Posterior vena cava (tissue), 2 donors: ENCODE results near the gene DYNLT1. TPM values are rescaled to one million over a fixed set of nuclear protein-coding genes. Genes with fewer than 3 reads are reported as not detected.
"Not testable (repeated sequence)": the region's sequence is repeated elsewhere in the genome, so short reads cannot be mapped to it uniquely, and the experiment has no call there.

Experiments
- DNase-seq: peaks from one replicate; pipeline ENCODE4 v3.0.0-alpha.2; 2020; ENCODE audit warnings: low spot score
- intact Hi-C, 2 donors: fragments of 100-400 bp; cut with DNase I; formaldehyde crosslinking; loops; one replicate each; pipeline versions ENCODE4 v1.14.1 to v1.14.2; 2022 to 2023
- total RNA-seq, 2 donors: library from RNA; stranded (reverse); fragmentation: NEBNext Ultra II Directional; extraction: Animal tissue kit (Norgen Biotek cat#: 25700); gene quantifications; one replicate each; pipeline ENCODE4 v1.2.1, GENCODE V29; 2021
- donor health status: DM: yes; HTN: yes; CAD: no.
- donor health status: DM: yes; HTN: yes; CAD: no.

DYNLT1 gene
- total RNA-seq, 2 donors from 2014 or later = 91.3 to 91.4 TPM

DNA sequence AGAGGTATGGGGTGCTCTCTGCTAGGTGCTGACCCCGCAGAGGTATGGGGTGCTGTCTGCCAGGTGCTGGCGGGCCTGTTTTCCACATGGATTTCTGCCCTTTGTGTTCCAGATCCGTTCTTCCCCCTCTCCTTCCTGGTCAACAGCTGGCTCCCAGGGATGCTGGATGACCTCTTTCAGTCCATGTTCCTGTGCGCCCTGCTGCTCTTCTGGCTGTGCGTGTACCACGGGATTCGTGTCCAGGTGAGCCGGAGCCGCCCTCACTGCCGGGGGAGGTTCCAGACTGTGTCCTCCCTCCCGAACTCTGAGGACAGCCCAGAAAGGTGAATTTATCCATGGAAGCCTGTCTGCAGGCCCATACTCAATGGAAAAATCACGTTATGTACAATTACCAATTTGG lies 36.3 kb downstream of the DYNLT1 start:
- no peak for DNase-seq
- intact Hi-C loops = loop anchor here in 1 of 2 donors (10.0 kb wide), 1 partner anchor 383 kb away; no protein-coding TSS in a partner anchor

DNA sequence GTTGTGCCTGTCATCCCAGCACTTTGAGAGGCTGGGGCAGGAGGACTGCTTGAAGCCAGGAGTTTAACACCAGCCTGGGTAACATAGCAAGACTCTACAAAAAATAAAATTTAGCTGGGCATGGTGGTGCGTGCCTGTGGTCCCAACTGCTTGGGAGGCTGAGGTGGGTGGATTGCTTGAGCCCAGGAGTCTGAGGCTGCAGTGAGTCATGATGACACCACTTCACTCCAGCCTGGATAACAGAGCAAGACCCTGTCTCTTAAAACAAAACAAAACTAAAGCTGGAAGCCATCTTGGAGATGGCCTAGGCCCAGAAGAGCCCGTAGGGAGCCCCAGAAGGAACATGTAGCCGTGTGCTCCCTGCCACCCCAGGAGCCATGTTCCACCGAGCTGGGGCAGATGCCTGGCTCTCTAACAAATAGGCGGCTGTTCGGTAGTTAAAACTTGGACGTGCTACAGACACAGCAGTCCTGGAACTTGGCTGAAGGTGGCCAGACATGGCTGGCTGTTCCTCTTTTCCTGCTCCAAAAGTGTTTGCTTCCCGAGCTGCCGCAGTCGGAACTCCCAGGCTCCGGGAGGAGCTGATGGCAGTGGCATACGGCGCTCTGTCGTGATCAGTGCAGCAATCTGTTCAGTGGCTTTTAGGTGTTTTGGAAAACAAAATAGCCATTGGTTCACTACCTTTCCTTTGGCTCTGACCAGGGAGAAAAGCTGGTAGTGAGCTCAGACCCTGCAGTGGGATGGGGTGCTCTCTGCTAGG lies 37.0 kb downstream of the DYNLT1 start:
- intact Hi-C loops = loop anchor here in 1 of 2 donors (10.0 kb wide), 1 partner anchor 383 kb away; no protein-coding TSS in a partner anchor

DNA sequence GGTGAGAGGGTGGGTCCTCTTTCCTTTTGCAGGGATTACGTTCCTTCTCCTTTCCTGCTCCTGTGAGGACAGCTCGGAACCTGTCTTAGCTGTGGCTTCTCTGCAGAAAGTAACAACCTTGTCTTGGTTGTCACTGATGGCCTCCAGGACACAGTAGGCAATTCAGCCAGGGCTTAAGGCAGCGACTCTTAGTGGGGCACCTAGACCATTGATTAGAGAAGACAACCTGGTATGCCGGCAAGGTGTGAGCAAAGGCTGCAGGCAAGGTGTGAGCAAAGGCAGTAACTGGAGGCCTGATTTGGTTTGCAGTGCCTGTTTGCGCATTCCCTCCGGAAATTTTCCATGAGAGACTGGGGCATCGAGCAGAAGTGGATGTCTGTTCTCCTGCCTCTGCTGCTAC lies 37.6 kb downstream of the DYNLT1 start:
- no peak for DNase-seq
- intact Hi-C loops = loop anchor here in 1 of 2 donors (10.0 kb wide), 1 partner anchor 382 kb away; no protein-coding TSS in a partner anchor

More for the DNA sequence above, 37.0 kb downstream of the DYNLT1 start:
- DNase-seq = no peak

DNA sequence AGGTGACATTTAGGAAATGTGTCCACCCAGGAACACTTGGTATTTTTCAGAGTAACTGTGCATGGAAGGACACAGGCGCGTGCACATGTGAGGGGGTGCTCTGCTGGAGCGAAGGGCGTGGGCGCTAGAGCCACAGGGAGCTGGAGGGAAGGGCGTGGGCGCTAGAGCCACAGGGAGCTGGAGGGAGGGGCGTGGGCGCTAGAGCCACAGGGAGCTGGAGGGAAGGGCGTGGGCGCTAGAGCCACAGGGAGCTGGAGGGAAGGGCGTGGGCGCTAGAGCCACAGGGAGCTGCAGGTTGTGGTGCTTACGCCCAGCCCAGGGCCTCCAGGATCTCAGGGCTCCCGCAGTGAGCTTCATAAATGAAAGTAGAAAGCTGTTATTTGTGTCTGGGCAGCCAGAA lies 38.5 kb downstream of the DYNLT1 start:
- intact Hi-C loops = loop anchor here in 1 of 2 donors (10.0 kb wide), 1 partner anchor 381 kb away; no protein-coding TSS in a partner anchor

DNA sequence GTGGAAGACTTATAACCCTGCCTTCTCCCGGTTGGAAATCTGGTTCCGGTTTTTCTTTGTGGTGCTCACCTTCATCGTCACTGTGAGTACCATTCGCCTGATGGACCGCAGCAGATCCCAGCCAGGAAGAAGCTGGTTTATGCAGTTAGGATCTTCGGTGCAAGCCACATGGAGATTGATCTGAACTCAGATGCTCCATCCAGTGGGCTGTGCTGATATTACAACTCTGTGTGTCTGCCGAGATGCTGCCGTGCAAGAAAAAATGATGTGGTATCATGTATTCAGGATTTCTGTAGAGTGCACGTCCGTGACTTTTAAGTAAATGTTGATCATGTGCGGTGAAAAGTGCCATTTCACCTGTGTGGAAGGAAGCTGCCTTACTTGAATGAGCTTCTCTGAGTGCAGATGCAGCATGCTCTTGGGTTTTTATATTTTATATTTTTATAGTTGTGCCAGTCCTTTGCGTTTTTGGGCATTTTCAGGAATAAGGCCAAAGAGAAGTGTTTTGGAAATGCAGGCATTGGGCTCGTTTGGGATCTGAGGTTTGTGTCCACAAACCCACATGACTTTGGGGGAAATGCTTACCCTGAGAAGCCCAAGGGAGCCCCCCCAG lies 39.2 kb downstream of the DYNLT1 start:
- intact Hi-C loops = loop anchor here in 1 of 2 donors (10.0 kb wide), 1 partner anchor 381 kb away; no protein-coding TSS in a partner anchor
- DNase-seq = no peak

More for the DNA sequence above, 38.5 kb downstream of the DYNLT1 start:
- not testable (repeated sequence) for DNase-seq

DNA sequence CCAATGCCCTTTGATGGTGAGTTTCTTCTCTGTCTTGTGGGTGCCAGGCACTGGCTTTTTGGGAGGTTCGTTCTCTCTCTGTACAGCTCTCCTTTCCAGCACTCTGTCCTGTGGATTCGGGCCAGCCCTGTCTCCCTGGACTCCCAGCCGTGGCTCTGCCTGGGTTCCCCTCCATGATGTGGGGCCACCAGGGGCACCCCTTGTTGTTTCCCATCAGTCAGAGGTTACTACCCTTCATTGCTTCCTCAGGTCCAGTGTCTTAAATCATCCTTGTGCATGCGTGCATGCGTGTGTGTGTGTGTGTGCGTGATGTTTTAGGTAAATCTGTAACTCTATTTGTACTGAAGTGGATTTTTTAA lies 40.5 kb downstream of the DYNLT1 start:
- intact Hi-C loops = loop anchor here in 1 of 2 donors (10.0 kb wide), 1 partner anchor 379 kb away; no protein-coding TSS in a partner anchor
- no peak for DNase-seq

DNA sequence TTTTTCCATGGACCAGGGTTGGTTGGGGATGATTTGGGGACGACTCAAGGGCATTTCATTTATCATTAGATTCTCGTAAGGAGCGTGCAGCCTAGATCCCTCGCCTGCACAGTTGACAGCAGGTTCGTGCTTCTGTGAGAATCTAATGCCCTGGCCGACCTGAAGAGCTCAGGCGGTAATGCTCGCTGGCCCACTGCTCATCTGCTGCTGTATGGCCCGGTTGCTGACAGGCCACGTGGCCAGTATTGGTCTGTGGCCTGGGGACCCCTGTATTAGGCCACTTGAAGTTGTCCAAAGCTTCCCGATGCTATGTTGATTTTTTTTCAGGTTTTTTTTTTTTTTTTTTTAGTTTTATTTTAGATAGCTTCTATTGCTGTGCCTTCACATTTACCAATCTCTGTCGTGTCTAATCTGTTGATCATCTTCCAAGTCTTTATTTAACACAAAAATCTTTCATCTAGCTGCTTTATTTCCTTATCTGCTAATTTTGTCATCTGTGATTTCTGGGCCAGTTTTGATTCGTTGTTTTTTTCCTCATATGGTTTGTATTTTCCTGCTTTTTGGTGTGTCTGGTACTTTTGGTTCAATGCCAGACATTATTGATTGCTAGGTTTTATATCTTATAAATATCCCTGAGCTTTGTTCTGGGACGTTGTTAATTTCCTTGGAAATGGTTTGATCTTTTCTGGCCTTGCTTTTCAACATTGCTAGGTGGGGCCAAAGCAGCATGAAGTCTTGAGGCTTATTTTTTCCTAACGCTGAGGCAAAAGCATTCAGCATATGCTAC lies 41.1 kb downstream of the DYNLT1 start:
- intact Hi-C loops = loop anchor here in 1 of 2 donors (10.0 kb wide), 1 partner anchor 379 kb away; no protein-coding TSS in a partner anchor
- no peak for DNase-seq

DNA sequence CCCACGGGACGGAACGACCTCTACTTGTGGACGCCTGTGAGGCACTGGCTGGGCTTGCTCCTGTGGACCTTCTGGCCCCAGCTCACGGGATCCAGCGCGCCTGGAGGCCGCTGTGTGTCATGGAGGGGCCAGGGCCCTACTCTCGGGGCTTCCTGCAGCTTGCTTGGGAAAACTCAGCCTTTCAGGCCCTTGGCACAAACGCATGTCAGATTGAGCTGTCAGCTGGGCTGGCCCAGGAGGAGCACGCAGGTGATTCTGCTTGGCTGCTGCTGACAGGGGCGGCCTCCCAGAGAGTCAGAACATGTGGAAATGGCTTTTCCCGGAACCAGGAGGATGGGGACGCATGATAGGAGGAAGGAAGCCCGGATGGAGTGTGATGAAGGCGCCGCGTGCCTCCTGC lies 44.9 kb downstream of the DYNLT1 start:
- intact Hi-C loops = loop anchor here in 1 of 2 donors (10.0 kb wide), 1 partner anchor 375 kb away; no protein-coding TSS in a partner anchor
- no peak for DNase-seq

DNA sequence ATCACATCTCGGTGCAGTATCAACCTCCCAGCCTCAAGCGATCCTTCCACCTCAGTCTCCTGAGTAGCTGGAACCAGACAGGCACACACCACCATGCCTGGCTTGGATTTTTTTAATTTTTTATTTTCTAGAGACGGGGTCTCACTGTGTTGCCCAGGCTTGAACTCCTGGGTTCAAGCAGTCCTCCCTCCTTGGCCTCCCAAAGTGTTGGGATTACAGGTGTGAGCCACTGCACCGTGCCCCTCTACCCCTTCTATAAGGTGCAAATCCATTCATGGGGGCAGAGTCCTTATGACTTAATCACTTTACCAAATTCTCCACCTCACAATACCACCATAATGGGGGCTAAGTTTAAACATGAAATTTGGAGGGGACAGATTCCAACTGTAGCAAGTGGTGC lies 47.0 kb downstream of the DYNLT1 start:
- no peak for DNase-seq
- intact Hi-C loops = no loop called here

DNA sequence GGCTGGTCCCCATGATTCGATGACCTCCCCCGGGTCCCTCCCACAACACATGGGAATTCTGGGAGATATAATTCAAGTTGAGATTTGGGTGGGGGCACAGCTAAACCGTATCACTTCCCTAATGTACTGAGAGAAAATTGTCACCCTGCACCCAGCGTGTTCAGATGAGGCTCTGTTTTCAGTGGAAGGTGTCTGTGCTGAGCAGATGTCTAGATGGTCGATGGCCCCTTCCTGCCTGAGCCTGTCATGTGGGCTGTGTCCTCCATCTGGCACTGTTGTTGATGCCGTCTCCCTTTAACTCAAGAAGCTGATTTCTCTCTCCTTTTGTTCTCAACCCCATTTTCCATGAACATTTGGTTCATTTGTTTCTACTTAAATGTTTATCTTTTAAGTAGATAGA lies 47.7 kb downstream of the DYNLT1 start:
- intact Hi-C loops = no loop called here
- no peak for DNase-seq

DNA sequence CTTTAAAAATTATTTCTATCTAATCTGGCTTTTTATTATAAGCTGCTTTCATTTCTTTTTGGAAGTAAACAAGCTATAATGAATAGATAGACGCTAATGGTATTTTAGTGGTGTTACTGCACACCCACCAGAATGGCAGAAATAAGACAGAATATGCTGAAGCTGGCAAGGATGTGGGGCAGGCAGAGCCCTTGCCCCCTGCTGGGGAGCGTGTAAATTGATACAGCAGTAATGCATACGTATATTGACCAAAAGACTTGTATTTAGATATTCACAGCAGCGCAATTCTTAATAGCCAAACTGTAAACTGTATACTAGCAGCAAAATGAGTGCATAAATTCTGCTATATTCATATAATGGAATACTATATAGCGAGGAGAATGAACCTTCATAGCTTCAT lies 49.3 kb downstream of the DYNLT1 start:
- DNase-seq = no peak
- intact Hi-C loops = no loop called here

DNA sequence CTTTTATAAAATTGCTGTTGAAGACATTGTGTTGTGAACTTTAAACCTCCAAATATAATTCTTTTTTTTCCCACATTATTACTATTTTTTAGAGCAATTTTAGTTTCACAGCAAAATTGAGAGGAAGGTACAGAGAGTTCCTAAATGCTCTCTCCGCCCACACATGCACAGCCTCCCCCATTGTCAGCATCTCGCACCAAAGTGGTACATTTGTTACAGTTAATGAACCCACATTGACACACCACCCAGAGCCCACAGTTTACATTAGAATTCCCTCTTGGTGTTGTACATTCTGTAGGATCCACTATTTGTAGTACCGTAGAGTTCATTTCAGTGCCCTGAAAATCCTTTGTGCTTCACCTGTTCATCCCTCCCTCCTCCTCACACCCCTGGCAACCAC lies 50.9 kb downstream of the DYNLT1 start:
- intact Hi-C loops = no loop called here
- DNase-seq = no peak

DNA sequence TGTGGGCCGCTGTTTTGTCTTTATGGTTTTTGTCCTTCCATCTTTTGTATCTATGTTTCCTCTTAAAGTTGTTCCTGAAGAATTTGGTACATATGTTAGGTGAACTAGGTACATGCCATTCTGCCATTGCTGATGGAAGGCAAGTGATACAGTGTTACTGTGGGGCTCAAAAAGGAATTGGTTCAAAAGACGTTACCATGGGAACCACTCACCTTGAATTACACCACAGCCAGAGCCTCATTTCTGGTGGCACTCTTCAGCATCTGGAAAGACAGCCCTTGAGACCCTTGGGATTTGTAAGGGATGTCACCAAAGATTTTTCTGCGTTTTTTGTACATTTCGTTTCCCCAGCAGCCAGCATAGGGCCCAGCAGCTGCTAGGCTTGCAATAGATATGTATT lies 52.7 kb downstream of the DYNLT1 start:
- intact Hi-C loops = no loop called here
- DNase-seq = no peak

DNA sequence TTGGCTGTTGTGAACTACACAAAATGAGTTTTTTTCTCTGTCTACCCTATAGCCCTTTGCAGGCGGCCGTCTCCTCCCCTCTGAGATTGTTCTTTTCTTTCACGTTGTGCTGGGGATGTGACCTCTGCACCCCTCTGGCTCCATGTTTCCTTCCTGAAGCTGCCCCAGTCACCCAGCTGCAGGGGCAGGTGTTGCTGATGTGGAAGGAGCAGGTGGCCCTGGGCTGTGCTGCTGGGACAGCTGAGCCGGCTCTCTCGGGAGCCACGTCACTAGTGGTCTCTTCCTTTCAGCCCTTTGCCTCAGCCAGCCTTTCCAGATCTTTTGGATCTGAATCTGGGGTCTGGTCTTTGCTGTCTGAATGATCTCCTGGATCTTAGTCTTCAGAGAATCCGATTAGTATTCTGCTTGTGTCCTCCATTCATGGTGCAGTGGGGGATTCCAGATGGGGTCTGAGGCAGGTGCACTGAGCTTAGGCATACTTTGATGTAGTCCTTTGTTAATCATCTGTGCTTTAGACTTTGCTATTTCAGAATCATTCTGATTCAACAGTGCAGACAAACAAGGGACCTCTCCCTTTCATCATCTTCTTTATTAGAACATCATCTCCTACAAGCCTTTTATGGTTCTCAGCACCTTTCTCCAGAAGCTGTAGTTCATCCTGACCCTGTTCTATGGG lies 53.3 kb downstream of the DYNLT1 start:
- no peak for DNase-seq
- intact Hi-C loops = no loop called here

DNA sequence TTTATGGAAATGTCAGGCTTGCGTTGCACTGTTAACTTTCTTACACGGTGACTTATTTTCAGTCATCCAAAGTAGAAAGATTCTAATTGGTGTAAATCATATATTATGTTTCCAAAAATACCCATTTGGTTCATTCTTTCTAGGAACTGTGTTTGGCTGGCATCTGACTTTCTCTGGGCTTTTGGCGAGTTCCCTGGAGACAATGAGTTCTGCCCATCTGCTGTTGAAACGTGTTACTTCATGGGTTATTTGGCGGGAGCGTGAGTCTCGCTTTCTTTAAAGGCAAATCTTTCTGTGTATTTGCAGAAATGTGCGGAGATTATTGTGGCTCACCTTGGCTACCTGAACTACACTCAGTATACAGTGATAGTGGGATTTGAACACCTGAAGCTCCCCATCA lies 55.2 kb downstream of the DYNLT1 start:
- DNase-seq = no peak
- intact Hi-C loops = no loop called here

DNA sequence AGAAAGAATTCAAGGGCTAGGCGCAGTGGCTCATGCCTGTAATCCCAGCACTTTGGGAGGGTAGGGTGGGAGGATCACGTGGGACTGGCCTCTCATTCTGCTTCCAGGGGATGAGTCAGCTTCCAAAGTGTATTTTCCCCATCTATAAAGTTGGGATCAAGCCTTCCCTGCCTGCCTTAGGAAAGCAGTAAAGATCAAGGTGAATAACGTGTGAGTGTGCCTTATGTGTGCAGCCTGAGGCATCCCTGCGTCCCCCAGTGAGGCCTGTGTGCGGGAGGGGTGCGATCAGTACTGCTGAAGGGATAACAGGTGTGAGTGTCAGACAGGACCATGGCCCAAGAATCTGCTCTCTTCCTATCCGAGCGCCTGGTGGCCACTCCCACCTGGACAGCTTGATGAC lies 57.9 kb downstream of the DYNLT1 start:
- intact Hi-C loops = no loop called here
- DNase-seq = peak; percentile 26
